T-helper 2 cell treated with Interferon-gamma antibody and Interleukin-4, amounts not matched to agents 5 μg/mL and 100 μg/mL, for 36 hours (primary cell): Measurements from ENCODE around the gene ARL6IP5.

ENCODE experiments used
- DNase-seq: peaks from one replicate; pipeline ENCODE4 v3.0.0; 2021; ENCODE audit warnings: low spot score
- H3K27ac Mint-ChIP-seq: one replicate; pipeline ENCODE4 v1.8.0; 2021; ENCODE audit warnings: mild to moderate bottlenecking, mixed read lengths
- H3K27me3 Mint-ChIP-seq: one replicate; pipeline ENCODE4 v1.8.0; 2021; ENCODE audit warnings: low read depth, mixed read lengths
- H3K36me3 Mint-ChIP-seq: one replicate; pipeline ENCODE4 v1.8.0; 2021; ENCODE audit warnings: low read depth, mixed read lengths
- H3K4me1 Mint-ChIP-seq: one replicate; pipeline ENCODE4 v1.8.0; 2021; ENCODE audit warnings: low read depth, mixed read lengths
- H3K4me3 Mint-ChIP-seq: one replicate; pipeline ENCODE4 v1.8.0; 2022; ENCODE audit warnings: mild to moderate bottlenecking, moderate library complexity, mixed read lengths
- H3K9me3 Mint-ChIP-seq: one replicate; pipeline ENCODE4 v1.8.0; 2021; ENCODE audit warnings: mixed read lengths

The ARL6IP5 gene

GRCh38 chr3:69079269-69080159 lies 5.2 kb upstream of the ARL6IP5 start:
- H3K4me1 Mint-ChIP-seq: peaks cover 60% of the 10 kb centered on the region
- H3K9me3 Mint-ChIP-seq: no peaks in the 10 kb centered on the region
- DNase-seq: no peak
- H3K4me3 Mint-ChIP-seq: peak overlapping the region; percentile 96
- peak overlapping the region; percentile 88 for H3K27ac Mint-ChIP-seq
- no peaks in the 10 kb centered on the region for H3K27me3 Mint-ChIP-seq
- H3K36me3 Mint-ChIP-seq: peaks cover 16% of the 10 kb centered on the region

GRCh38 chr3:69080233-69080920 lies 4.4 kb upstream of the ARL6IP5 start, which contains the start of gene UBA3:
Gene UBA3 (minus strand): TSS chr3:69080365. CDS start chr3:69080353, 12 bp downstream.
- Mint-ChIP-seq H3K4me1 (peaks cover 62% of the 10 kb centered on the region), H3K27ac (peak within 1 kb of the TSS; percentile 96), H3K9me3 (no peaks in the 10 kb centered on the region), H3K4me3 (peak within 1 kb of the TSS; percentile 96), H3K36me3 (peaks cover 18% of the 10 kb centered on the region), H3K27me3 (no peaks in the 10 kb centered on the region)
- peak; percentile 86 for DNase-seq

- Mint-ChIP-seq H3K27me3 (no peaks in the 10 kb centered on the region), H3K36me3 (peaks cover 29% of the 10 kb centered on the region), H3K27ac (peak overlapping the region; percentile 96), H3K9me3 (no peaks in the 10 kb centered on the region), H3K4me1 (peaks cover 60% of the 10 kb centered on the region), H3K4me3 (peak overlapping the region; percentile 96)
- peak; percentile 62 for DNase-seq
These were observed 3.0 kb upstream of the ARL6IP5 start for GRCh38 chr3:69081583-69082262.

- Mint-ChIP-seq H3K4me1 (peaks cover 57% of the 10 kb centered on the region), H3K9me3 (no peaks in the 10 kb centered on the region), H3K36me3 (peaks cover 28% of the 10 kb centered on the region), H3K27ac (peak overlapping the region; percentile 96), H3K27me3 (no peaks in the 10 kb centered on the region), H3K4me3 (peak overlapping the region; percentile 96)
- no peak for DNase-seq
These were observed 2.4 kb upstream of the ARL6IP5 start for GRCh38 chr3:69082361-69082760.

GRCh38 chr3:69082805-69083204 lies 1.9 kb upstream of the ARL6IP5 start:
- DNase-seq: peak; percentile 86
- Mint-ChIP-seq H3K4me1 (peaks cover 55% of the 10 kb centered on the region), H3K36me3 (peaks cover 27% of the 10 kb centered on the region), H3K27me3 (no peaks in the 10 kb centered on the region), H3K4me3 (peak overlapping the region; percentile 96), H3K9me3 (no peaks in the 10 kb centered on the region), H3K27ac (peak overlapping the region; percentile 96)

- Mint-ChIP-seq H3K27me3 (no peaks in the 10 kb centered on the region), H3K4me3 (peak overlapping the region; percentile 96), H3K36me3 (peaks cover 37% of the 10 kb centered on the region), H3K27ac (peak overlapping the region; percentile 96), H3K4me1 (peaks cover 59% of the 10 kb centered on the region), H3K9me3 (no peaks in the 10 kb centered on the region)
- no peak for DNase-seq
These were observed 563 bp downstream of the ARL6IP5 start for GRCh38 chr3:69085168-69085832.

- DNase-seq: peak; percentile 61
- Mint-ChIP-seq H3K4me1 (peaks cover 58% of the 10 kb centered on the region), H3K27me3 (no peaks in the 10 kb centered on the region), H3K9me3 (no peaks in the 10 kb centered on the region), H3K4me3 (peak overlapping the region; percentile 96), H3K27ac (peak overlapping the region; percentile 96), H3K36me3 (peaks cover 43% of the 10 kb centered on the region)
These were observed 1.3 kb downstream of the ARL6IP5 start for GRCh38 chr3:69085833-69086722.

- peak overlapping the region; percentile 72 for H3K27ac Mint-ChIP-seq
- peak overlapping the region; percentile 90 for H3K4me3 Mint-ChIP-seq
- no peak for DNase-seq
- peaks cover 56% of the 10 kb centered on the region for H3K4me1 Mint-ChIP-seq
- no peaks in the 10 kb centered on the region for H3K9me3 Mint-ChIP-seq
- H3K36me3 Mint-ChIP-seq: peaks cover 50% of the 10 kb centered on the region
- H3K27me3 Mint-ChIP-seq: no peaks in the 10 kb centered on the region
These were observed 2.5 kb downstream of the ARL6IP5 start for GRCh38 chr3:69087030-69087791.

- peak overlapping the region; percentile 85 for H3K27ac Mint-ChIP-seq
- H3K4me1 Mint-ChIP-seq: peaks cover 55% of the 10 kb centered on the region
- H3K4me3 Mint-ChIP-seq: peak overlapping the region; percentile 90
- DNase-seq: no peak
- peaks cover 54% of the 10 kb centered on the region for H3K36me3 Mint-ChIP-seq
- no peaks in the 10 kb centered on the region for H3K9me3 Mint-ChIP-seq
- H3K27me3 Mint-ChIP-seq: no peaks in the 10 kb centered on the region
These were observed 3.3 kb downstream of the ARL6IP5 start for GRCh38 chr3:69088063-69088462.

GRCh38 chr3:69090021-69090420 lies 5.3 kb downstream of the ARL6IP5 start:
- Mint-ChIP-seq H3K27me3 (no peaks in the 10 kb centered on the region), H3K9me3 (no peaks in the 10 kb centered on the region), H3K27ac (peak overlapping the region; percentile 69), H3K36me3 (peaks cover 68% of the 10 kb centered on the region), H3K4me3 (peak overlapping the region; percentile 90), H3K4me1 (peaks cover 58% of the 10 kb centered on the region)
- no peak for DNase-seq

- Mint-ChIP-seq H3K4me1 (peaks cover 69% of the 10 kb centered on the region), H3K9me3 (no peaks in the 10 kb centered on the region), H3K4me3 (peak overlapping the region; percentile 93), H3K27me3 (no peaks in the 10 kb centered on the region), H3K36me3 (peaks cover 64% of the 10 kb centered on the region), H3K27ac (peak overlapping the region; percentile 94)
- DNase-seq: no peak
These were observed 6.8 kb downstream of the ARL6IP5 start for GRCh38 chr3:69091389-69092029.

GRCh38 chr3:69092030-69092516 lies 7.3 kb downstream of the ARL6IP5 start:
- H3K27me3 Mint-ChIP-seq: no peaks in the 10 kb centered on the region
- peaks cover 74% of the 10 kb centered on the region for H3K4me1 Mint-ChIP-seq
- peak overlapping the region; percentile 93 for H3K4me3 Mint-ChIP-seq
- peak overlapping the region; percentile 94 for H3K27ac Mint-ChIP-seq
- peaks cover 66% of the 10 kb centered on the region for H3K36me3 Mint-ChIP-seq
- DNase-seq: peak; percentile 45
- H3K9me3 Mint-ChIP-seq: no peaks in the 10 kb centered on the region
